GM18499 (cell line): Measurements from ENCODE around the gene APCDD1.

ENCODE experiments used
- ATAC-seq: cut with Tn5 transposase; IDR thresholded peaks from one replicate; pipeline ENCODE4 v1.9.1; 2021; ENCODE audit warnings: moderate number of reproducible peaks; ENCODE audit not compliant: insufficient read depth, unreplicated experiment

The APCDD1 gene

DNA sequence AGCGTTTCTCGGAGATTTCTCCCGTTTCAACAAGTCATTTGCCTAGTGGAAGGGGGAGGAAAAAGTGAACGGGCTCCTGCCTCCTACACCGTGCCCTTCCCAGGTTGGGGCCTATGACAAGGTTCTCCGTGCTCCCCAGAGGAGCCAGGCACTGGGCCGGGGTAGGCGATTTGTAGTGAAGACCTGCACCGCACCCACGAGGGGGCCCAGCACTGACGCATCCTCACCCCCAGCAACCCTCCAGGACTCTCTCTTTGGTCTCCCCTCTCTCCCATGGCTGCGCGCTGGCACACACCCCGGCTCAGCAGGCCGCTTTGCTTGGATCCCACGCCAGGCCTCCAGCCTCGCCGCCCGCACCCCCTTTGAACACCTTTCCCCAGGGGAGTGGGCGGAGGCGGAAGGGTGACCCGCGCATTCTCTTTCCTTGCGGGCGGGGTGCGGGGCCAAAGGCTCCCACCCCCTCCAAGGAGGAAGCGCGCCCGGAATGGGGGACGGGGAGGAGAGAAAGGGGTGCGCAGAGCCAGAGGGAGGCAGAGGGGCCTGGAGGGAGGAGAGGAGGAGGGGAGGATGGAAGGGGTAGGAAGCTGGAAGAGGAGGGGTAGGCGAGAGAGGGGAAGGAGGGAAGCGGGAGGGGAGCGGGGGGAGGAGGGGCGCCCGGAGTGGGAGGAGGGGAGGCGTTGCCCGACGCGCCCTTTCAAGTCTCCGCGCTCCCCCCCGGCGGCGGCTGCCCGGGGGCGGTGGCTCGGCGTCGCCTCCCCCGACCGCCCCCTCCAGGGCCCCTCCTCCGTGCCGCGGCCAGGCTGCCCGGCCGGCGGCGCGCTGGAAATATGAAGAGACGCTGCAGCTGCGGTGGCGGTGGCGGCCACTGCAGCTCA is at the start of gene APCDD1:
APCDD1 (plus strand) TSS at position 830 of the 875 bp plus-strand sequence. CDS start 347 bp downstream, outside the sequence.
- no peak for ATAC-seq

DNA sequence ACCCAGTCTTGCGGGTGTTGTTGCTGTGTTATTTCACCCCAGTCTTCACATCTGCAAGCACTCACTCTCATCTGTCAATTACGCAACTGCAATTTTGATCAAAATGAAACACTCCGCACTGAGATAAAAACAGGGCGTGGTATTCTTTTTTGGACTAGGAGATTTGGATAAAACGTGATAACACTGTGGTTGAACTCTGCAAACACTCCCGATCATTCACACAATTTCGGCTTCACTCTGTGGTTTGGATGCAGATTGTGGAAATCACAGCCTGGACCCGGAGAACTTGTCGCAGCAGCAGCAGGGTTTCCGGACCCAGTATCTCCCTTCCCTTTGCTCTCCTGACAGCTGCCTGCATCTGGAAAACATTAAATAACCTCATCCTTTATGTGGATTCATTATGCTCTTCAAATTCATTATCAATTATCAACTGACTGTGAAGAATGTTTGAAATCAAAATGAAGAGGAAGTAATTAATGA is 49.4 kb upstream of the APCDD1 start:
- no peak for ATAC-seq

DNA sequence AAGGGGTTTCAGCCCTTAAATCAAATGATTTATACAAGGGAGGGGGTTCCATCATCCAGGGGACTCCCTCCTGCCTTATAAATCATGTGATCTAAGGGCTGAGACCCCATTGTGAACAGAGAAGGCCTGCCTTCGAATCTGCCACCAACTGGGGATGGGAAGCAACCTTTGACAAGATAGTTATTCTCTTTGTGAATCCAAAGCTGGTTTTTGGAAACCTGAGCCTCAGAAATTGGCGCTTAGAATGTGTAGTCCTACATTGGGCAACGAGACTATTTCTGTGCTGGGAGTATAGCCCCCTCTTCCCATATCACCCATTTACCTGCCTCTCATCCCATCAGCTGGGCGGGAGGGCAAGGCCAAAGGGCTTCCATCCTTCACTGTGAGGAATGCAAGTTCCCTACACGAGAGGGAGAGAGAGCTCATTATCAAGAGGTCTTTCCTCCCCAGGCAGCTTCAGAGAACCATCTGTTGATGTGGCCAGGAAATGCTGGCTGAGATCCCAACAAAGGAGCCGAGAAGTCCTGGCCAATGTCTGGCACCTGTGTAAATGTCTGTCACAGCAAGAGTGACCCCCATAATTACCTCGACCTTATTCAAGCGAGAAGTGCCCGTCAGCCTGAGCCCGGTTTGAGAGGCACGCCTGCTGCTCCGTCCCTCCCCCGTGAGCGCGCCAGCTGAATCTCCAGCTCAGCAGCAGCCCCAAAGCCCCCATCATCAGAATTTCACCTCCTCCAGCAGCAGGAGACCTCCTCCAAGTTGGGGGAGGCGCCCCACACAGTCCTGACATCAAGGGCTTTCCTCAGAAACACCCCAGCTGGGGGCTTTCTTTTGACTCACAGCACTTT is 48.4 kb upstream of the APCDD1 start:
- ATAC-seq: no peak

DNA sequence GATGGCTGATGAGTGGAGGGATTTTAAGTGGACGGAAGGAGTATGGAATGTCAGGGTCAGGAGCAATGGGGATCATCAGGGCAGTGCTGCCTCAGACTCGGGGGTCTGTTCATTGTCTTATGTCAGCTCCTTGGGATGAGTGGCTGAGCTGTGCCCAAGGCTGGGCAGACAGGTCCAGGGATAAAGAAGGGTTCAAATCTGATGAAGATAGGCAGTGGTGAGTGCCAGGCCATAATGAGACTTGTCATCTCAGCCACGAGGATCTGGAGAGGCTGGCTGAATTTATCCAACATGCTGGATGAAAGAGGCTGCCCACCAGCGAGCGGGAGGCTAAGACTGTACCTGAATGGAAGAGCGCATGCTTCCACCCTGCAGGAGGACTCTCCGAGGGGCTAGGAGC is 46.3 kb upstream of the APCDD1 start:
- ATAC-seq: no peak

DNA sequence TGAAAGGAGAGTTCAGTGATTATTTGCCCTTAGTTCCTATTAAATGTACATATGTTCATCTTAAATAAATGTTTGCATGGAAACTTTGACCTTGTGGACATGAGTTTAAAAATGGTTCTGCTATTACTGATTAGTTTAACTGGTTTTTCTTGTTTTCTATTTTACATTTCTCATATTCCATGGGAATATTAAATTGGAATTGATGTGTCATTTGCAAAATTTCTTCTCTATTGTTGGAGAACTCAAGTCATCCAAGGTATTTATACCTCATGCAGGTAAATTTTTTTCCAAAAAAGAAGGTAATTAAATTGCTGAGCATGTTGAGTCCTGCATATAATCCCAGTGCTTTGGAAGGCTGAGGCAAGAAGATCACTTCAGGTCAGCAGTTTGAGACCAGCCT is 45.4 kb upstream of the APCDD1 start:
- no peak for ATAC-seq

DNA sequence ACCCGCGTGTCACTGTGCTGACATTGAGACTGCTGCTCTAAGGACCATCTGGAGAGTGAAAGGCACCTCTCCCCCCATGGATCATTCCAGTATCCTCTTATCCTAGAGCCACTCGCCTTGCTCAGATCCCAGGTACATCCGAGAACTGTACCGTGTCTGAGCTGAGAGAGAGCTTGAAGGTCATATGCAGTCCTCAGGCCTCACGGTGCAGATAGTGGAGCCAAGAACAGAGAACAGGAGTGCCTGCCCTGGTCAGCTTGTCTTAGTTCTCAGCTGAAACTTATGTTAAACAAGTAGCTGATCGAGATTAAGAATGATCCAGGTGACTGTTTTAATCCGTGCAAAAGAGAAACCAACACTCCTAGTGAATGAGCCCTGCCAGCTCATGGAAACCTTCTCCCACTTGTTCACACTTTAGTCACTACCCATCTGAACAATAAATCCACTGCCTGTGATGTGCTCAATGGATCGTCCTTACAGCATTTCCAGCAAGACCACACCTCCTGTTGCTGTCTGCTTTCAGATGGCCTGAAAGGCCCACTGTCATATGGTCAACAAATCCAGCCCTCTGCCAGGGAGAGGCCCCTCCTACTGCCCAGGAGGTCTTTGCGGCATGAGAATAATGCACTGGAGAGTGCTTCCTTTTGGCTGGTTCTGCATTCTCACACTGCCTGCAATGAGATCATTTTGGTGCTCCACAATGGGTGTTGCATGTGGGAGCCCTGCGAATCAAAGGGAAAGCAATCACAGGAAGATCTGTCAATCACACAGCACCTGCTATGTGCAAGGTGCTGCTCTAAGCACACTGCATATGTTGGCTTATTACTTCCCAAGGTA is 43.7 kb upstream of the APCDD1 start:
- no peak for ATAC-seq

GRCh38 chr18:10412933-10413332 is 41.5 kb upstream of the APCDD1 start:
- no peak for ATAC-seq

GRCh38 chr18:10413722-10414121 is 40.7 kb upstream of the APCDD1 start:
- no peak for ATAC-seq

GRCh38 chr18:10414293-10414842 is 40.1 kb upstream of the APCDD1 start:
- no peak for ATAC-seq

DNA sequence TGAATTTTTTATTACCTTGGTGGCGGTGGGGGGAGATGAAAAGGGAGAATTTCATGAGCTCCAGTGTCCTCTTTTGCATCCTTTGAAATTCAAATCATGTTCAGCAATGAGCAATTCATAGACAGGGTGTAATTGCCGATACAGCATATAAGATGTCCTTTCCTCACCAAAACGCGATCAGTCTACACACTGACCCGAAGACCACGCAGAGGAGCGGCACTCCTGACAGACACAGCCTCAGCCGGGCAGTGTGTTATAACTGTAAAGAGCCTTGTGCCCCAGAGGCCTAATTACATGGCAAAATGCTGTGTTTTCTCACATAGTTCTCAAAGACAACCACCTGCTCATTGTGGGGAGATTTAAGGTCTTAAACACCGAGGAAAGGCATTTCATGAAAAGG is 38.4 kb upstream of the APCDD1 start:
- no peak for ATAC-seq

DNA sequence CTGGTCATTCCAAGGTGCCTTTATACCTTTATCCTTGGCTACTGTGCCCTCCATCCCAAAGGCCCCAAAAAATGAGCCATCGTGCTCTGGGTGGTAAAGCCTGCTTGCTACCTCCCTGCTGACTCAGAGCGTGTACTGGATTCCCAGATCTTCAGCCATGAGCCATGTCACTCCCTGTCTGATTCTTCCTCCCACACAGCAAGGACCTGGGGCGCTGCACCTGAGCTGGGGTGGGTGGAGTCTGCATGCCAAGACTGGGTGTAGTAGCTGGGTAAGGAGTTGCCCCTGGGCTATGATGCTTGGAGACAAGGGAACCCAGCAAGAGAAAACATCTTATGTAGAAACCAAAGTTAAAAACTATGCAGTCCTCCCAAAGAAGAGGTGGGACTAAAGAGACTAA is 37.2 kb upstream of the APCDD1 start:
- no peak for ATAC-seq

DNA sequence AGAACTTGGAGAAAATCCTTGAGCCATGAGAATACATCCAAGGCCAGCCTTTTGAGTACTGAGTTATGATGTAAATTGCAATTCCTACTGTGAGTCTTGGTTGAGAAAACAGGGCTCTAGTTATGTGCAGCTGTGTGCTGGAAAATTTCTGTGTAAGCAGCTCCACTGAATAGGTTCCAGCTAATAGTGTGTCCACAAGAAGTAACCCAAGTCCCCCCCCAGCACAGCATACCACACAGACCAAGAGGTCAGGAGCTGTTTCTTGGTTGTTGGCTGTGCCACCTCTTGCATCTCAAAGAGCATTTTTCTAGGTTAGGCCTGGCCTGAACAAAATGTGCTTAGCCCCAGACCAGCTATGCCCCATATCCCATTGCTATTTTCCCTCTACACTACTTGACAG is 36.8 kb upstream of the APCDD1 start:
- no peak for ATAC-seq

GRCh38 chr18:10418836-10419235 is 35.6 kb upstream of the APCDD1 start:
- no peak for ATAC-seq

DNA sequence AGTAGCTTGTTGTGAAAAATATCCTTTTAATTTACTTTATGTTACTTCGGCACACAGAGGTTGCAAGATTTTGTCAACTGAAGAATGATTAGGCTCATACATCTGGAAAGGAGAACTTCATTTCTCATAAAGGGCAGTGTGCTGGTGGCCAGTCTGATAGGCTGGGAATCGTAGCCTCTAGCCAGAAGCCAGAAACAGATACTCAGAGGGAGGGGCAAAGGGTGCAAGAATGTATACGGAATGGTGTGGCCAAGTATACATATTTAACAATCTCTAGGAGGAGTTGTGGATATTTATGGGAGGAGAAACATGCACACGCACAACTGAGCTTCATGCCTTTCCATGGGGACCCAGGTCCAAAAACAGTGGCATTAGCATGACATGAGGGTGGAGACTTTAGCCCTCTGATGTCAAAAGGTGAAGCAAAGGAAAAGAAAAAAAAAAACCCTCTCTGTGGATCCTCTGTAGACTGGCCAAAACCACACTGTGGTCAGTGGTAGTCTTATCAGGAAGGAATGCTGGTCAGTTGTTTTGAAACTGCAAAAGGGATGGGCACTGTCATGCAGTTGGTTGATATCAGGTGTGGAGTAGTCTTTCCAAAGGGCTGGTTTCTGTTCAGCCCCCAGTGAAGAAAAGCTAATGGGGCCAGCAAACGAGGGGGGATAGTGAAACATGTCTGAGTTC is 34.9 kb upstream of the APCDD1 start:
- ATAC-seq: no peak

DNA sequence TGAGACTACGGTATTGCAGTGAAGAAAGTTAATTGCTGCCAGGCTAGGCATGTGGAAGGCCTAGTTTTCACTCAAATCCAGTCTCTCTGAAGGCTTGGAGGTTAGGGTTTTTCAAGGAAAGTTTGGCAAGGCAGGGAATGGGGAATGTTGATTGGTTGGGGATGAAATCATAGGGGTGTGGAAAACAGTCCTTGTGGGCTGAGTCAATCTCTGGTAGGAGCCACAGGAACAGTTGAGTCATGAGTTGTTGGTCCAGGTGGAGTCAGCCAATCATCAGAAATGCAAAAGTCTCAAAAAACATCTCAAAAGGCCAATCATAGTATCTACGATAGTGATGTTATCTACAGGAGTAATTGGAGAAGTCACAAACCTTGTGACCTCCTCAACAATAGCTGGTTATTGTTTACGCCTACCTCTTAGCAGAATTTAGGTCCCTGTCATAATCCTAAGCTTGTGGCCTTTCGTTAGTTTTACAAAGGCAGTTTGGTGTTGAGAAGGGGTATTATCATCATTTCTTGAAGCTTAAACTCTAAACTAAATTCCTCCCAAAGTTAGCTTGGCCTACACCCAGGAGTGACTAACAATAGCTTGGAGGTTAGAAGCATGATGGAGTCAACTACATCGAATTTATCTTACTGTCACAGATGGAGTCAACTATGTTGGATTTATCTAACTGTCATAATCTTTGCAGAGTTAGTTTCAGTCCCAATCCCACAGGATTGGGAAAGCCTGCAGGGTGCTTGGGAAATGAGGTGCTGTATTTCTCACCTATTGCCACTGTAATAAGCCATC is 33.7 kb upstream of the APCDD1 start:
- no peak for ATAC-seq

- no peak for ATAC-seq
Observed at GRCh38 chr18:10421859-10422258, 32.6 kb upstream of the APCDD1 start.

DNA sequence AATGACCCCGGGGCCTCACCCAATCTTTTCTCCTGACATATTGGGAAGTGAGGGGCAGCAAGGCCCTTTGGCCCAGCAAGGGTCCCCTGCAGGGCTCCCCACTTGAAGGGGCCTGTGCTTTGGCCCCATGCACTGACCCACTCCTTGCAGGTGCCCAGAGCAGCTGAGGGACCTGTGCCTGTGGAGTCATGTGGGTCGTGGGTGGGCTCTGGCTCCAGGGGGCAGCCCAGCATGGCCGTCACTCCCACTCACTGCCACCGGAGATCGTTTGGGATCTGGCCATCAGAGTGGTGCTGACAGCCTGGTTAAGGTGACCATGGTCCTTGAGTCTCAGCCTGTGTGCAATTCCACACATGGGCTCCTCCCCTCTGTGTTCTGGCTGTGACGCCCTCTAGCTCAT is 31.7 kb upstream of the APCDD1 start:
- no peak for ATAC-seq

DNA sequence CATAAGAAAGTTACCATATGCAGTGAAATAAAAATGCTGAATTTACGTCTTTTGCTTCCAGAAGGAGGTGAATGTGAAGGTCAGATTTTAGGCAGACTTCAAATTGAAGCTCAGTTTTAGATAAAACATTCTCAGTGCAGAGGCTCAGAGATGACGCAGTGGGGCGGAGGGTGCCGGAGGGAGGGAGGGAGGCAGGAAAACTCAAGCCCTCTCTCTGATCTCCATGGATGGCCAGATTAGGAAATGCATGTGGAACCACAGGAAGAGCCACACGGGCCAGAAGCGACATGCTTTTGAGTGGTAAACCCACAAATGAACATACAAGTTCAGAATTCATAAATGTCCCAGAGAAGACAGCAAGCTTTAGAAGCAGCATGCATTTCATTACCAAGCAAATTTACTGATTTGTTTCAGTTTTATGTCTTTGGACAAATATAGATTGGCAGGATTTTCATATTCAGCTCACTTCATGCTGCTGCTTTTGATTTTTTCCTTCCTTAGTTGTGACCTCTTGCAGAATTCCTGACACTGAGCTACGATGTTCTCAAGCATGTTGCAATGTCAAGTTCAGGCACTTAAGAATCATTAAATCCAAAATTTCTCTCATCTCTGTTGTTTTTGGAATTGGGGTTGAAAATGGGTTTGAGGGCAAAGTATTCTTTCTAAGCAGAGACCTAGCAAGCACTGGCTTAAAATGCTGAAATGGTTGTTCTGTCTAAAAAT is 29.7 kb upstream of the APCDD1 start:
- ATAC-seq: no peak
